ENCODE measurements around the gene C11orf98.
"Not testable (repeated sequence)": the region's sequence is repeated elsewhere in the genome, so short reads cannot be mapped to it uniquely, and the experiment has no call there.

The C11orf98 gene

GRCh38 chr11:62703921-62704320, 38.9 kb upstream of the C11orf98 start:
- not testable (repeated sequence) for H3K4me3 ChIP-seq (ENCODE audit: low read length); H3K27me3 ChIP-seq (ENCODE audit: insufficient read depth, low read length); H2AFZ ChIP-seq (ENCODE audit: low read depth, low read length); H3K9me3 ChIP-seq (ENCODE audit: low read length)
- H3K36me3 ChIP-seq (ENCODE audit: insufficient read depth, low read length), result peaks cover 39% of the 10 kb centered on the region
- peaks cover 28% of the 10 kb centered on the region for H3K4me1 ChIP-seq (ENCODE audit: insufficient read depth, low read length)

- H3K27me3 ChIP-seq (ENCODE audit: insufficient read depth, low read length), result no peaks in the 10 kb centered on the region
- H3K4me3 ChIP-seq (ENCODE audit: low read length), result no peak overlapping the region
- H2AFZ ChIP-seq (ENCODE audit: low read depth, low read length), result no peak overlapping the region
- peaks cover 17% of the 10 kb centered on the region for H3K4me1 ChIP-seq (ENCODE audit: insufficient read depth, low read length)
- no peaks in the 10 kb centered on the region for H3K9me3 ChIP-seq (ENCODE audit: low read length)
- H3K36me3 ChIP-seq (ENCODE audit: insufficient read depth, low read length), result peaks cover 41% of the 10 kb centered on the region
Observed at GRCh38 chr11:62702246-62702645, 37.2 kb upstream of the C11orf98 start.

GRCh38 chr11:62694455-62695167, 29.6 kb upstream of the C11orf98 start:
- H3K4me1 ChIP-seq (ENCODE audit: insufficient read depth, low read length), result no peaks in the 10 kb centered on the region
- no peaks in the 10 kb centered on the region for H3K27me3 ChIP-seq (ENCODE audit: insufficient read depth, low read length)
- no peak overlapping the region for H3K4me3 ChIP-seq (ENCODE audit: low read length)
- no peaks in the 10 kb centered on the region for H3K9me3 ChIP-seq (ENCODE audit: low read length)
- peaks cover 58% of the 10 kb centered on the region for H3K36me3 ChIP-seq (ENCODE audit: insufficient read depth, low read length)
- H2AFZ ChIP-seq (ENCODE audit: low read depth, low read length), result no peak overlapping the region

- H3K4me1 ChIP-seq (ENCODE audit: insufficient read depth, low read length); H3K27me3 ChIP-seq (ENCODE audit: insufficient read depth, low read length); H2AFZ ChIP-seq (ENCODE audit: low read depth, low read length); H3K4me3 ChIP-seq (ENCODE audit: low read length); H3K9me3 ChIP-seq (ENCODE audit: low read length): not testable (repeated sequence)
- peaks cover 57% of the 10 kb centered on the region for H3K36me3 ChIP-seq (ENCODE audit: insufficient read depth, low read length)
Observed at GRCh38 chr11:62693624-62694023, 28.6 kb upstream of the C11orf98 start.

- H3K9me3 ChIP-seq (ENCODE audit: low read length), result no peaks in the 10 kb centered on the region
- H3K4me1 ChIP-seq (ENCODE audit: insufficient read depth, low read length), result no peaks in the 10 kb centered on the region
- no peaks in the 10 kb centered on the region for H3K27me3 ChIP-seq (ENCODE audit: insufficient read depth, low read length)
- H2AFZ ChIP-seq (ENCODE audit: low read depth, low read length), result no peak within 1 kb of the TSS
- H3K36me3 ChIP-seq (ENCODE audit: insufficient read depth, low read length), result peaks cover 43% of the 10 kb centered on the region
- H3K4me3 ChIP-seq (ENCODE audit: low read length), result no peak within 1 kb of the TSS
Observed at GRCh38 chr11:62689421-62690183, 24.6 kb upstream of the C11orf98 start, which contains the start of gene LRRN4CL. TSS of gene LRRN4CL (minus strand) at chr11:62689530. CDS start at chr11:62688508, 1,022 bp downstream.

- no peaks in the 10 kb centered on the region for H3K9me3 ChIP-seq (ENCODE audit: low read length)
- H3K4me3 ChIP-seq (ENCODE audit: low read length), result no peak overlapping the region
- H3K27me3 ChIP-seq (ENCODE audit: insufficient read depth, low read length), result no peaks in the 10 kb centered on the region
- no peak overlapping the region for H2AFZ ChIP-seq (ENCODE audit: low read depth, low read length)
- H3K36me3 ChIP-seq (ENCODE audit: insufficient read depth, low read length), result peaks cover 36% of the 10 kb centered on the region
- H3K4me1 ChIP-seq (ENCODE audit: insufficient read depth, low read length), result no peaks in the 10 kb centered on the region
Observed at GRCh38 chr11:62688491-62688890, 23.5 kb upstream of the C11orf98 start.

- H3K27me3 ChIP-seq (ENCODE audit: insufficient read depth, low read length), result no peaks in the 10 kb centered on the region
Observed at GRCh38 chr11:62687508-62688396, 22.7 kb upstream of the C11orf98 start.

GRCh38 chr11:62682518-62682917, 17.5 kb upstream of the C11orf98 start:
- H3K4me1 ChIP-seq (ENCODE audit: insufficient read depth, low read length), result peaks cover 12% of the 10 kb centered on the region
- H3K9me3 ChIP-seq (ENCODE audit: low read length), result no peaks in the 10 kb centered on the region
- H3K36me3 ChIP-seq (ENCODE audit: insufficient read depth, low read length), result peaks cover 5% of the 10 kb centered on the region
- H3K4me3 ChIP-seq (ENCODE audit: low read length), result no peak overlapping the region
- H2AFZ ChIP-seq (ENCODE audit: low read depth, low read length), result no peak overlapping the region
- H3K27me3 ChIP-seq (ENCODE audit: insufficient read depth, low read length), result no peaks in the 10 kb centered on the region

More at GRCh38 chr11:62687508-62688396, 22.7 kb upstream of the C11orf98 start:
- no peaks in the 10 kb centered on the region for H3K9me3 ChIP-seq (ENCODE audit: low read length)
- no peak overlapping the region for H2AFZ ChIP-seq (ENCODE audit: low read depth, low read length)
- H3K4me3 ChIP-seq (ENCODE audit: low read length), result no peak overlapping the region
- H3K4me1 ChIP-seq (ENCODE audit: insufficient read depth, low read length), result no peaks in the 10 kb centered on the region
- H3K36me3 ChIP-seq (ENCODE audit: insufficient read depth, low read length), result peaks cover 28% of the 10 kb centered on the region

- Histone ChIP-seq H2AFZ (ENCODE audit: low read depth, low read length) (peak overlapping the region; percentile 49), H3K27me3 (ENCODE audit: insufficient read depth, low read length) (no peaks in the 10 kb centered on the region), H3K36me3 (ENCODE audit: insufficient read depth, low read length) (peaks cover 18% of the 10 kb centered on the region), H3K9me3 (ENCODE audit: low read length) (no peaks in the 10 kb centered on the region), H3K4me3 (ENCODE audit: low read length) (no peak overlapping the region), H3K4me1 (ENCODE audit: insufficient read depth, low read length) (peaks cover 22% of the 10 kb centered on the region)
Observed at GRCh38 chr11:62680825-62681240, 15.8 kb upstream of the C11orf98 start.

GRCh38 chr11:62678770-62679696, 14.0 kb upstream of the C11orf98 start, which contains the start of gene UBXN1:
TSS of gene UBXN1 (minus strand) at chr11:62679073. CDS start at chr11:62678923, 150 bp downstream.
- Histone ChIP-seq H2AFZ (ENCODE audit: low read depth, low read length) (peak within 1 kb of the TSS; percentile 27), H3K4me3 (ENCODE audit: low read length) (peak within 1 kb of the TSS; percentile 79), H3K27me3 (ENCODE audit: insufficient read depth, low read length) (no peaks in the 10 kb centered on the region), H3K9me3 (ENCODE audit: low read length) (no peaks in the 10 kb centered on the region), H3K4me1 (ENCODE audit: insufficient read depth, low read length) (peaks cover 22% of the 10 kb centered on the region), H3K36me3 (ENCODE audit: insufficient read depth, low read length) (peaks cover 22% of the 10 kb centered on the region)

GRCh38 chr11:62678433-62678769, 13.4 kb upstream of the C11orf98 start:
- peaks cover 26% of the 10 kb centered on the region for H3K36me3 ChIP-seq (ENCODE audit: insufficient read depth, low read length)
- H2AFZ ChIP-seq (ENCODE audit: low read depth, low read length), result no peak overlapping the region
- no peaks in the 10 kb centered on the region for H3K9me3 ChIP-seq (ENCODE audit: low read length)
- H3K4me1 ChIP-seq (ENCODE audit: insufficient read depth, low read length), result peaks cover 22% of the 10 kb centered on the region
- no peaks in the 10 kb centered on the region for H3K27me3 ChIP-seq (ENCODE audit: insufficient read depth, low read length)
- H3K4me3 ChIP-seq (ENCODE audit: low read length), result peak overlapping the region; percentile 79

- peaks cover 32% of the 10 kb centered on the region for H3K36me3 ChIP-seq (ENCODE audit: insufficient read depth, low read length)
- peaks cover 22% of the 10 kb centered on the region for H3K4me1 ChIP-seq (ENCODE audit: insufficient read depth, low read length)
- no peaks in the 10 kb centered on the region for H3K9me3 ChIP-seq (ENCODE audit: low read length)
- no peaks in the 10 kb centered on the region for H3K27me3 ChIP-seq (ENCODE audit: insufficient read depth, low read length)
- H2AFZ ChIP-seq (ENCODE audit: low read depth, low read length), result no peak overlapping the region
- peak overlapping the region; percentile 79 for H3K4me3 ChIP-seq (ENCODE audit: low read length)
Observed at GRCh38 chr11:62677714-62678113, 12.7 kb upstream of the C11orf98 start.
